ENCODE data around the gene CNN1. TPM values are rescaled to one million over a fixed set of nuclear protein-coding genes. Genes with fewer than 3 reads are reported as not detected.

Gene CNN1
- total RNA-seq, 1 donor: 9.8 TPM

- TF ChIP-seq CTCF (IDR thresholded peaks at IDR 0.05; ENCODE audit: extremely low read depth, low read depth, low read length): no peak
- Histone ChIP-seq H4K20me1 (ENCODE audit: insufficient read depth, low read length) (no peaks in the 10 kb centered on the region), H2AFZ (ENCODE audit: low read length) (no peak overlapping the region), H3K27ac (ENCODE audit: low read depth, low read length) (no peak overlapping the region), H3K4me1 (ENCODE audit: insufficient read depth, low read length) (no peaks in the 10 kb centered on the region), H3K36me3 (ENCODE audit: insufficient read depth, low read length) (peaks cover 2% of the 10 kb centered on the region), H3K27me3 (ENCODE audit: insufficient read depth, low read length) (no peaks in the 10 kb centered on the region), H3K4me2 (ENCODE audit: insufficient read depth, low read length) (no peak overlapping the region), H3K79me2 (ENCODE audit: insufficient read depth, low read length) (no peaks in the 10 kb centered on the region), H3K9me3 (ENCODE audit: low read depth, low read length) (no peaks in the 10 kb centered on the region), H3K4me3 (ENCODE audit: insufficient read depth, low read length) (no peak overlapping the region)
- no peak for DNase-seq (ENCODE audit: insufficient read length, low spot score, missing footprints)
Observed at GRCh38 chr19:11519138-11519537, 19.5 kb upstream of the CNN1 start.

GRCh38 chr19:11528551-11529341 is 9.9 kb upstream of the CNN1 start, which contains the start of gene ECSIT:
TSS of gene ECSIT (minus strand) at chr19:11529134. CDS start at chr19:11519170, 9,964 bp downstream.
- Histone ChIP-seq H3K36me3 (ENCODE audit: insufficient read depth, low read length) (no peaks in the 10 kb centered on the region), H4K20me1 (ENCODE audit: insufficient read depth, low read length) (no peaks in the 10 kb centered on the region), H3K27ac (ENCODE audit: low read depth, low read length) (peak within 1 kb of the TSS; percentile 78), H3K4me3 (ENCODE audit: insufficient read depth, low read length) (peak within 1 kb of the TSS; percentile 94), H2AFZ (ENCODE audit: low read length) (peak within 1 kb of the TSS; percentile 77), H3K27me3 (ENCODE audit: insufficient read depth, low read length) (no peaks in the 10 kb centered on the region), H3K4me2 (ENCODE audit: insufficient read depth, low read length) (peak within 1 kb of the TSS; percentile 92), H3K9me3 (ENCODE audit: low read depth, low read length) (no peaks in the 10 kb centered on the region), H3K4me1 (ENCODE audit: insufficient read depth, low read length) (peaks cover 25% of the 10 kb centered on the region), H3K79me2 (ENCODE audit: insufficient read depth, low read length) (peaks cover 5% of the 10 kb centered on the region)
- DNase-seq (ENCODE audit: insufficient read length, low spot score, missing footprints): peak; percentile 99
- no peak for TF ChIP-seq CTCF (IDR thresholded peaks at IDR 0.05; ENCODE audit: extremely low read depth, low read depth, low read length)

GRCh38 chr19:11530432-11530831 is 8.2 kb upstream of the CNN1 start:
- H2AFZ ChIP-seq (ENCODE audit: low read length): peak overlapping the region; percentile 39
- H3K4me3 ChIP-seq (ENCODE audit: insufficient read depth, low read length): no peak overlapping the region
- H3K79me2 ChIP-seq (ENCODE audit: insufficient read depth, low read length): peaks cover 5% of the 10 kb centered on the region
- peaks cover 27% of the 10 kb centered on the region for H3K4me1 ChIP-seq (ENCODE audit: insufficient read depth, low read length)
- H3K27ac ChIP-seq (ENCODE audit: low read depth, low read length): no peak overlapping the region
- H4K20me1 ChIP-seq (ENCODE audit: insufficient read depth, low read length): no peaks in the 10 kb centered on the region
- no peak overlapping the region for H3K4me2 ChIP-seq (ENCODE audit: insufficient read depth, low read length)
- TF ChIP-seq CTCF (IDR thresholded peaks at IDR 0.05; ENCODE audit: extremely low read depth, low read depth, low read length): peak; percentile 23
- no peaks in the 10 kb centered on the region for H3K9me3 ChIP-seq (ENCODE audit: low read depth, low read length)
- H3K36me3 ChIP-seq (ENCODE audit: insufficient read depth, low read length): no peaks in the 10 kb centered on the region
- DNase-seq (ENCODE audit: insufficient read length, low spot score, missing footprints): peak; percentile 89
- H3K27me3 ChIP-seq (ENCODE audit: insufficient read depth, low read length): no peaks in the 10 kb centered on the region

- peaks cover 30% of the 10 kb centered on the region for H3K4me1 ChIP-seq (ENCODE audit: insufficient read depth, low read length)
- no peak overlapping the region for H3K4me3 ChIP-seq (ENCODE audit: insufficient read depth, low read length)
- no peaks in the 10 kb centered on the region for H3K9me3 ChIP-seq (ENCODE audit: low read depth, low read length)
Observed at GRCh38 chr19:11534538-11534937, 4.1 kb upstream of the CNN1 start.

More at GRCh38 chr19:11534538-11534937, 4.1 kb upstream of the CNN1 start:
- H4K20me1 ChIP-seq (ENCODE audit: insufficient read depth, low read length): no peaks in the 10 kb centered on the region
- no peak for DNase-seq (ENCODE audit: insufficient read length, low spot score, missing footprints)
- no peaks in the 10 kb centered on the region for H3K79me2 ChIP-seq (ENCODE audit: insufficient read depth, low read length)
- TF ChIP-seq CTCF (IDR thresholded peaks at IDR 0.05; ENCODE audit: extremely low read depth, low read depth, low read length): no peak
- no peak overlapping the region for H3K4me2 ChIP-seq (ENCODE audit: insufficient read depth, low read length)
- H2AFZ ChIP-seq (ENCODE audit: low read length): no peak overlapping the region
- no peaks in the 10 kb centered on the region for H3K27me3 ChIP-seq (ENCODE audit: insufficient read depth, low read length)
- no peaks in the 10 kb centered on the region for H3K36me3 ChIP-seq (ENCODE audit: insufficient read depth, low read length)
- H3K27ac ChIP-seq (ENCODE audit: low read depth, low read length): no peak overlapping the region
